GM18498 (cell line): ENCODE measurements around the gene PHLDB2.

Source experiments
- ATAC-seq: cut with Tn5 transposase; IDR thresholded peaks from one replicate; pipeline ENCODE4 v1.9.1; 2021; ENCODE audit warnings: mild to moderate bottlenecking, moderate library complexity; ENCODE audit not compliant: unreplicated experiment

The PHLDB2 gene

DNA sequence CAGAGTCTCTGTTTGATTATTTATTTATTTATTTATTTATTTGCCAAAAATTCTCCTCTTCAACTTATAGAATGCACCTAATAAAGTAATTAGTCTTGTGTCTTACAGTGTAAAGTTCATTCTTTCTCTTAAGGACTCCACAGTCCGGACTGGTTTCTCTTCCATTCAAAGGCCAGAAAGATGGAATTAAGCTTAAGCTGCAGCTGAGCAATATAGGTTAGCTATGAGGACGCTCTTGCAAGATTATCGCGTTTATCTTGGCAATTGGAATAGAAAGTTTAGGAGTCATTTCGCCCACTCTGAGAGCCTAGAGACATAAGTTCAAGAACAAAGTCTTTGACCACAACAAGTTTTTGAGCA is 154.7 kb downstream of the PHLDB2 start:
- peak; percentile 25 for ATAC-seq

DNA sequence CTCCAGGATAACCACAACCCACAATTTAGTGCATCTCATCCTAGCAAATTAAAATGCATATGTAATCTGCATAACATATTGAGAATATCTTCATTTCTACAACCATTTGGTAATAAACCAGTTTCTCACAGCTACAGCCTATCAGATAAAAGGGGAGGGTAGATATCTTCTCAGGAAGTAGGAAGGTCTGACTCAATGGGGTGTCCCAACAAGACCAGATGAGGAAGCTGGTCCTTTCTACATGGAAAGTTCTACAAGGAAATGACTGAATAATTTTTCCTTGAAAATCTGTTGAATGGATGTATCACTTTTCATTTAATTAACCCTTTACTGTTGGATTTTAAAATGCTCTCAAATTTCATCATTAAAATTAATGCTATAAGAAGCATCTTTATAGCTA is 158.0 kb downstream of the PHLDB2 start:
- ATAC-seq = no peak

DNA sequence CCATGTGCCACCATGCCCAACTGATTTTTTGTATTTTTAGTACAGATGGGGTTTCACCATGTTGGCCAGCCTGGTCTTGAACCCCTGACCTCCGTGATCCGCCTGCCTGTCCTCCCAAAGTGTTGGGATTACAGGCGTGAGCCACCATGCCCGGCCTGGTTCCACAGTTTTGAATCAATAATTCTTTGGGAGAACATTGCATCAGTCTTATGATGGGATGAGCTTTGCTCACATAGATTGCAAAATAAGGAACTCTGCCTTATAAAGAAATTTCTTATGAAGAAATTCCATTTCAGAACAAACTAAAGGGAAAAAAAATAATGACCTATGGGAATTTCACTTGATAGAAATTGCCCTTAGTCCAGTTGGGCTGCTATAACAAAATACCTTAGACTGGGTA is 159.6 kb downstream of the PHLDB2 start:
- ATAC-seq = no peak

DNA sequence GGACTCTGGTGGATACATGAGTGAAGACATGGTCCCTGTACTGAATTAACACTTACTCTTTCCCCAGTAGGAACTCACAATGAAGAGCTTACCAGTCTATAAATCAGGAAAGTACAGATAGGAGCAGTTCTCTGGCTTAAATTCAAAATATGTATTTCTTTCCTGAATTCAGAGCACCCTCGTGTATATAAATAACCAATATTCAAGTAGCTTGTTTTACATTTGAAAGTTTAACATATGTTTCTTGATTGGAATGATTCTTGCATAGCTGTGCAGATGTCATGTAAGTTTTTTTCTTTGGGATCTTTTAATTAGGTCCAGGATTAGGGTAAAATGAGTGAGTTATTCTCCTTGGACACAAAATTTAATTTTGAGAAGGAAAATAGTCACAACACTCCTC is 160.7 kb downstream of the PHLDB2 start:
- no peak for ATAC-seq

DNA sequence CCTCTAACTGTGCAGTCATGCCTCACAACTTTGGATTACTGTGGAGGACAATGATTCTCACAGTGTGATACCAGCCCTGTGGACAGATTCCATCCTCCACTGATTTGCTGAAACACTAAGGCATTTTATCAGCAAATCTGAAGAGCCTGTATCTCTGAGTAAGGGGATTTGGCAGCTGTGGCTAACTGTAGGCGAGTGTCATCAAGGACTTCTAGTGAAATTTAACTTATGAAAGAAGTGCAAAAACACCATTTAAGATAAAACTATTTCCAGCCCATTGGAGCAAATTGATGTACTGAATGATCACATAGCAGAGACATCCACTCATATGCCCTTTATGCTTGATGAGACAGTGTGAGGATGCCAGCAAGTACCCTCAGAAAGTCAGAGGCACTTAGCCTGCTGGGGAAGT is 161.6 kb downstream of the PHLDB2 start:
- no peak for ATAC-seq
